ENCODE measurements around the gene HRH3. TPM values are rescaled to one million over a fixed set of nuclear protein-coding genes. Genes with fewer than 3 reads are reported as not detected.
A peak's percentile ranks its signal among the peaks of the same experiment; 100 is the strongest.

The HRH3 gene
- total RNA-seq, 1 donor: not detected

GRCh38 chr20:62193079-62194025, 26.7 kb downstream of the HRH3 start:
- Histone ChIP-seq H3K27me3 (ENCODE audit: insufficient read depth, low read length) (no peaks in the 10 kb centered on the region), H3K9me3 (ENCODE audit: low read depth, low read length) (no peaks in the 10 kb centered on the region), H3K4me1 (ENCODE audit: insufficient read depth, low read length) (no peaks in the 10 kb centered on the region), H3K4me3 (ENCODE audit: low read length) (no peak overlapping the region)

GRCh38 chr20:62192635-62193034, 27.4 kb downstream of the HRH3 start:
- no peaks in the 10 kb centered on the region for H3K27me3 ChIP-seq (ENCODE audit: insufficient read depth, low read length)
- peaks cover under 1% of the 10 kb centered on the region for H3K4me1 ChIP-seq (ENCODE audit: insufficient read depth, low read length)
- no peak overlapping the region for H3K4me3 ChIP-seq (ENCODE audit: low read length)
- H3K9me3 ChIP-seq (ENCODE audit: low read depth, low read length): no peaks in the 10 kb centered on the region

- Histone ChIP-seq H3K4me1 (ENCODE audit: insufficient read depth, low read length) (peaks cover 7% of the 10 kb centered on the region), H3K9me3 (ENCODE audit: low read depth, low read length) (no peaks in the 10 kb centered on the region), H3K4me3 (ENCODE audit: low read length) (no peak overlapping the region), H3K27me3 (ENCODE audit: insufficient read depth, low read length) (no peaks in the 10 kb centered on the region)
These were observed 28.1 kb downstream of the HRH3 start for GRCh38 chr20:62191781-62192559.

GRCh38 chr20:62190639-62191411, 29.3 kb downstream of the HRH3 start:
- H3K27me3 ChIP-seq (ENCODE audit: insufficient read depth, low read length): no peaks in the 10 kb centered on the region
- no peak overlapping the region for H3K4me3 ChIP-seq (ENCODE audit: low read length)

GRCh38 chr20:62186887-62187866, 32.9 kb downstream of the HRH3 start:
- Histone ChIP-seq H3K27me3 (ENCODE audit: insufficient read depth, low read length) (no peaks in the 10 kb centered on the region), H3K4me1 (ENCODE audit: insufficient read depth, low read length) (peaks cover 40% of the 10 kb centered on the region), H3K9me3 (ENCODE audit: low read depth, low read length) (no peaks in the 10 kb centered on the region), H3K4me3 (ENCODE audit: low read length) (no peak overlapping the region)

More at GRCh38 chr20:62190639-62191411, 29.3 kb downstream of the HRH3 start:
- H3K4me1 ChIP-seq (ENCODE audit: insufficient read depth, low read length): peaks cover 13% of the 10 kb centered on the region
- no peaks in the 10 kb centered on the region for H3K9me3 ChIP-seq (ENCODE audit: low read depth, low read length)

GRCh38 chr20:62186096-62186426, 34.0 kb downstream of the HRH3 start:
- Histone ChIP-seq H3K27me3 (ENCODE audit: insufficient read depth, low read length) (no peaks in the 10 kb centered on the region), H3K4me1 (ENCODE audit: insufficient read depth, low read length) (peaks cover 45% of the 10 kb centered on the region), H3K9me3 (ENCODE audit: low read depth, low read length) (no peaks in the 10 kb centered on the region), H3K4me3 (ENCODE audit: low read length) (no peak overlapping the region)

GRCh38 chr20:62183426-62184142, 36.5 kb downstream of the HRH3 start:
- peak overlapping the region; percentile 89 for H3K4me3 ChIP-seq (ENCODE audit: low read length)
- H3K27me3 ChIP-seq (ENCODE audit: insufficient read depth, low read length): no peaks in the 10 kb centered on the region
- H3K4me1 ChIP-seq (ENCODE audit: insufficient read depth, low read length): peaks cover 45% of the 10 kb centered on the region
- no peaks in the 10 kb centered on the region for H3K9me3 ChIP-seq (ENCODE audit: low read depth, low read length)

GRCh38 chr20:62182469-62183425, 37.3 kb downstream of the HRH3 start, which contains the start of gene MTG2:
Gene MTG2 (plus strand): TSS chr20:62183028. CDS start chr20:62193421, 10,393 bp downstream.
- peaks cover 45% of the 10 kb centered on the region for H3K4me1 ChIP-seq (ENCODE audit: insufficient read depth, low read length)
- no peaks in the 10 kb centered on the region for H3K27me3 ChIP-seq (ENCODE audit: insufficient read depth, low read length)
- peak within 1 kb of the TSS; percentile 89 for H3K4me3 ChIP-seq (ENCODE audit: low read length)
- no peaks in the 10 kb centered on the region for H3K9me3 ChIP-seq (ENCODE audit: low read depth, low read length)

GRCh38 chr20:62181808-62182207, 38.3 kb downstream of the HRH3 start:
- H3K4me1 ChIP-seq (ENCODE audit: insufficient read depth, low read length): peaks cover 36% of the 10 kb centered on the region
- H3K4me3 ChIP-seq (ENCODE audit: low read length): no peak overlapping the region
- H3K9me3 ChIP-seq (ENCODE audit: low read depth, low read length): no peaks in the 10 kb centered on the region
- no peaks in the 10 kb centered on the region for H3K27me3 ChIP-seq (ENCODE audit: insufficient read depth, low read length)

- no peaks in the 10 kb centered on the region for H3K27me3 ChIP-seq (ENCODE audit: insufficient read depth, low read length)
- H3K4me1 ChIP-seq (ENCODE audit: insufficient read depth, low read length): peaks cover 16% of the 10 kb centered on the region
- no peaks in the 10 kb centered on the region for H3K9me3 ChIP-seq (ENCODE audit: low read depth, low read length)
- H3K4me3 ChIP-seq (ENCODE audit: low read length): no peak overlapping the region
These were observed 40.9 kb downstream of the HRH3 start for GRCh38 chr20:62179162-62179504.

- Histone ChIP-seq H3K4me1 (ENCODE audit: insufficient read depth, low read length) (peaks cover 10% of the 10 kb centered on the region), H3K4me3 (ENCODE audit: low read length) (no peak overlapping the region), H3K9me3 (ENCODE audit: low read depth, low read length) (no peaks in the 10 kb centered on the region), H3K27me3 (ENCODE audit: insufficient read depth, low read length) (no peaks in the 10 kb centered on the region)
These were observed 41.5 kb downstream of the HRH3 start for GRCh38 chr20:62178316-62179161.

- no peak overlapping the region for H3K4me3 ChIP-seq (ENCODE audit: low read length)
- H3K9me3 ChIP-seq (ENCODE audit: low read depth, low read length): no peaks in the 10 kb centered on the region
- H3K27me3 ChIP-seq (ENCODE audit: insufficient read depth, low read length): no peaks in the 10 kb centered on the region
- peaks cover 6% of the 10 kb centered on the region for H3K4me1 ChIP-seq (ENCODE audit: insufficient read depth, low read length)
These were observed 42.8 kb downstream of the HRH3 start for GRCh38 chr20:62177307-62177706.
